GM19043 (cell line): ENCODE data around the gene OR2AT4.
"Not testable (repeated sequence)": the region's sequence is repeated elsewhere in the genome, so short reads cannot be mapped to it uniquely, and the experiment has no call there.

Source experiments
- ATAC-seq: cut with Tn5 transposase; IDR thresholded peaks from one replicate; pipeline ENCODE4 v1.9.1; 2021; ENCODE audit warnings: low read depth; ENCODE audit not compliant: unreplicated experiment

The OR2AT4 gene

GRCh38 chr11:75069473-75069872, 27.2 kb downstream of the OR2AT4 start:
- ATAC-seq: no peak

- ATAC-seq: no peak
Measured at GRCh38 chr11:75068993-75069392, 27.7 kb downstream of the OR2AT4 start.

- ATAC-seq: no peak
Measured at GRCh38 chr11:75068559-75068958, 28.1 kb downstream of the OR2AT4 start.

GRCh38 chr11:75066061-75066460, 30.6 kb downstream of the OR2AT4 start:
- no peak for ATAC-seq

DNA sequence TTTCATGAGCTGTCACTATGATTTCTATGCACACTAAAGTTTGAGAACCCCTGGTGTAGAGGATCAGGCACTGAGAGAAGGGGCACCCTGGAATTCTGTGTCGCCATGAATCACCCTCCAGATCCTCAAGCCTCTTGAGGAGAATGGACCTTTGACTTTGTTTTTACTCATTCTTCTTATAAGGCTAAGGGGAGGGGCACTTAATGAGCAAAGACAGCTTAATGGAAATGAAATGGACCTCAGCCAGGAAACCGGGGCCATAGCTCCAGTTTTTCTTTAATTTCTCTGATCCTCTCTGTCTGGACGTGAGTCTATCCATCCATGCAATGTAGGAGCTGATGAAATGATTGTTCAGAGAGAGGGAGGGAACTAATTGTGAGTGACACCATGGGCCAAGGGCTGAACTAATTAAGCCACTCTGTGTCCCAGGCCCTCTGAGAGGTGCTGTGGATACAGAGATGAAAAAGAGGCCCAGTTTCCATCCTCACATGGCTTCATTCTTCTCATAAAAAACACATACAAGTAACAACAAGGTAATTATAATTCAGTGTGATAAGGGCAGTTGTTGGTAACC, 32.8 kb downstream of the OR2AT4 start:
- no peak for ATAC-seq

DNA sequence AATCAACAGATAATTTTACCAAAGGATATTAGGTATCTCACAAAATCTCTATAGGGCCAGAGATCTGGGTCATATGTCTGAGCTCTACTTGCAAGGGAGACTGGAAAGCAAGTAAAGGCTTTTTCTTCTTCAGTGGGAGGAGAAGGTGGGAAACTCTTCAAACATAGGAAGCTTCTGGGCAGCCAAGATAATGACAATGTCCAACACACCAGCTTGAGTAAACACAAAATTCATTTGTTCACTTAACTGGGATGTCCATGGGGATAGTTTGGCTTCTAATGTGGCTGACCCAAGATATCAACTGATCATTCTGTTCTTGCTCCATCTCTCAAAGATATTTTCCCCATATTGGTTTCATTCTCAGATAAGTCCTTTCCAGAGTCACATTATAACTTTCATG, 37.4 kb downstream of the OR2AT4 start:
- ATAC-seq: no peak

DNA sequence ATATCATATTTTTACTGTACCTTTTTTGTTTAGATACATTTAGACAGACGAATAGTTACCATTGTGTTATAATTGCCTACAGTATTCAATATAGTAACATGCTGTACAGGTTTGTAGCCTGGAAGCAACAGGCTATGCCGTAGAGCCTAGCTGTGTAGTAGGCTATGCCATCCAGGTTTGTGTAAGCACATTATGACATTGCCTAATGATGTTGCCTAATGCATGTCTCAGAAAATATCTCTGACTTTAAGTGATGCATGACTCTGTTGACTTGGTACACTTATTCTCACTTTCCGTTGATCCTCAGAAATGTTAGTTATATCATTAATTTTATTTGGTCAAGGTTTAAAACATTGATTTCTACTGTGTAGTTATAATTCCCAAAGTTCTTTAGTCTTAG, 39.9 kb downstream of the OR2AT4 start:
- no peak for ATAC-seq

- ATAC-seq: no peak
Measured at GRCh38 chr11:75055511-75055910, 41.2 kb downstream of the OR2AT4 start.

- ATAC-seq: no peak
Measured at GRCh38 chr11:75052457-75052856, 44.2 kb downstream of the OR2AT4 start.

DNA sequence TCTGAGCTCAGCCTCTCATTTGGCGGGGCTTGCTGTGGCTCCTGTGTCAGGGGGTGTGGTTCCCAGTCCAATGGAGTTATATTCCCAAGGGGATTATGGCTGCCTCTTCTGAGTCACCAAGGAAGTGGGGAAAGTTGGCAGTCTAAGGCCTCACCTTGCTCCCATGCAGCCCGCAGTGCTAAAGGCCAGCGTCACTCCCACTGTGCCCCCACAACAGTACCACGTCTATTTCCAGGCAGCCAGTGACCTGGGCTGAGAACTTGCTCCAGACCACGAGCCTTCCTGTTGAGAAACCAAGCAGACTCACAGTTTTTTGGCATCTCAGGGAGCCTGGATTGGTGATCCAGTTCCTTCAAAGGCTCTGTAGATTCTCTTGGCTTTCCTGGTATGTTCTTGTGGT, 45.6 kb downstream of the OR2AT4 start:
- no peak for ATAC-seq

GRCh38 chr11:75050516-75050915, 46.2 kb downstream of the OR2AT4 start:
- no peak for ATAC-seq

- ATAC-seq: not testable (repeated sequence)
Measured at GRCh38 chr11:75049501-75050266, 47.0 kb downstream of the OR2AT4 start.

GRCh38 chr11:75047191-75047590, 49.5 kb downstream of the OR2AT4 start:
- ATAC-seq: no peak

DNA sequence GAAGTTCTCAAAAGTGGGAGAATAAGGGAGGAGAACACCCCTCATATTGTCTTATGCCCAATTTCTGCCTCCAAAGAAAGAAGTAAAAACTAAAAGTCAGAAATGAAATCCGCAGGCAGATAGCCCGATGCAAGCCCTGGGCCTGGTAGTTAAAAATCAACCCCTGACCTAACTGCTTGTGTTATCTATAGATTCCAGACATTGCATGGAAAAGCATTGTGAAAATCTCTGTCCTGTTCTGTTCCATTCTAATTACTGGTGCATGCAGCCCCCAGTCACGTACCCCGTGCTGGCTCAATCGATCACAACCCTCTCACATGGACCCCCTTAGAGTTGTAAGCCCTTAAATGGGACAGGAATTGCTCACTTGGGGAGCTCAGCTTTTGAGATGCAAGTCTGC, 50.0 kb downstream of the OR2AT4 start:
- not testable (repeated sequence) for ATAC-seq

DNA sequence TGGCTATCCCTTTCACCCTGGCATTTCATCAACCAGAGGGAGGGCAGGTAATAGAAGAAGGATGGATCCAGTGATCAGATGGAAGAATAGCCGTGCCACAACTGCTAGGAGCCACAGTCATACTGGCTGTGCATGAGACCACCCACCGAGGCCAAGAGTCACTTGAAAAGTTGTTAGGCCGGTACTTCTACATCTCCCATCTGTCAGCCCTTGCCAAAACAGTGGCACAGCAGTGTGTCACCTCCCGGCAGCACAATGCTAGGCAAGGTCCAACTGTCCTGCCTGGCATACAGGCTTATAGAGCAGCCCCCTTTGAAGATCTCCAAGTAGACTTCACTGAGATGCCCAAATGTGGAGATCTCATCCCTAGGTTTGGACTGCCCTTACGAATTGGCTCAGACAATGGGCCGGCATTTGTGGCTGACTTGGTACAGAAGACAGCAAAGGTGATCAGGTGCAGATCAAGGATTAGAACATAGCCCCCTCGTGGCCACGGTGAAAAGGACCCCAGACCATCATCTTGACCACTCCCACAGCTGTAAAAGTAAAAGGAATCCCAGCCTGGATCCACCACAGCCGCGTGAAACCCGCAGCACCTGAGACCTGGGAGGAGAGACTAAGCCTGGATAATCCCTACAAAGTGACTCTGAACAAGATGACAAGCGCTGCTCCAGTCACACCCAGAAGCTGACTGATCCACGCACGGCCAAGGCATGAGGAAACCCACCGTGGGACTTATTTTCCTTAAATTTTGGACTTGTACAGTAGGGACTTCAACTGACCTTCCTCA, 52.1 kb downstream of the OR2AT4 start:
- not testable (repeated sequence) for ATAC-seq

DNA sequence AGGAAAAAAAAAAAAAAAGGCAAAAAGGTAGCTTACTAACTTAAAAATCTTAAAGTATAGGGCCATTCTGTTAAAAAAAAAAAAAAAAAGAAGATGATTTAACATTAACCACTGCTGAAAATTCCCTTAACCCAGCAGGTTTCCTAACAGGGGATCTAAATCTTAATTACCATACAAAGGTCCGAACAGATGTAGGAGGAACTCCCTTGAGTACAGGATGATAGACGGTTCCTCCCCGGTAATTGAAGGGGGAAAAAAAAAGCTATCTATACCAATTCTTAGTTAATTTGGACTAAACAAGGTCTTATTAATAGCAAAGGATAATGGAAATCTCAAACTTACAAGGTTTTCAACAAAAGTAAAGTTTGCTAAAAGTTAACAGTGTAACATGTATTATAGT, 54.9 kb downstream of the OR2AT4 start:
- not testable (repeated sequence) for ATAC-seq

- no peak for ATAC-seq
Measured at GRCh38 chr11:75041263-75041662, 55.4 kb downstream of the OR2AT4 start.

- ATAC-seq: no peak
Measured at GRCh38 chr11:75040167-75040770, 56.4 kb downstream of the OR2AT4 start.

- no peak for ATAC-seq
Measured at GRCh38 chr11:75035911-75036565, 60.6 kb downstream of the OR2AT4 start.

GRCh38 chr11:75035256-75035655, 61.4 kb downstream of the OR2AT4 start:
- no peak for ATAC-seq

- ATAC-seq: no peak
Measured at GRCh38 chr11:75033916-75034315, 62.8 kb downstream of the OR2AT4 start.
